NCI-H2196 treated with DMSO at 0.1 percent for 48 hours (cell line): ENCODE data around the gene LITAFD.
"Not testable (repeated sequence)": the region's sequence is repeated elsewhere in the genome, so short reads cannot be mapped to it uniquely, and the experiment has no call there.

ENCODE experiments used
- DNase-seq: peaks from one replicate; lab custom pipeline; 2025; ENCODE audit not compliant: unreplicated experiment; lab: John Stamatoyannopoulos, UW

The LITAFD gene

DNA sequence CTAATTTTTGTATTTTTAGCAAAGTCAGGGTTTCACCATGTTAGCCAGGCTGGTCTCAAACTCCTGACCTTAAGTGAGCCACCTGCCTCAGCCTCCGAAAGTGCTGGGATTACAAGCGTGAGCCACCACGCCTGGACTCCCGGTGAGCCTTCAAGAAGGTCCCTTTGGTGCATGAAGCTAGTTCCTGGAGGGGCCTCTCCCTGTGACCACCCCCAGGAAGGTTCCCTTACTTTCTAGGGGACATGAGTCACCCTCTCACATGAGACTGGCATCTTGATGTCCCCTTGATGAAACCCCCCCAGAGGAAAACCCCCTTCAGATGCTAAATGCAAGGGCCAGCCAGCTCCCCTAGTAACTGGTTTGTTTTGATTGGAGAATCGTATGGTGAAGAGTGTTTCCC lies 26.2 kb upstream of the LITAFD start:
- DNase-seq = no peak

DNA sequence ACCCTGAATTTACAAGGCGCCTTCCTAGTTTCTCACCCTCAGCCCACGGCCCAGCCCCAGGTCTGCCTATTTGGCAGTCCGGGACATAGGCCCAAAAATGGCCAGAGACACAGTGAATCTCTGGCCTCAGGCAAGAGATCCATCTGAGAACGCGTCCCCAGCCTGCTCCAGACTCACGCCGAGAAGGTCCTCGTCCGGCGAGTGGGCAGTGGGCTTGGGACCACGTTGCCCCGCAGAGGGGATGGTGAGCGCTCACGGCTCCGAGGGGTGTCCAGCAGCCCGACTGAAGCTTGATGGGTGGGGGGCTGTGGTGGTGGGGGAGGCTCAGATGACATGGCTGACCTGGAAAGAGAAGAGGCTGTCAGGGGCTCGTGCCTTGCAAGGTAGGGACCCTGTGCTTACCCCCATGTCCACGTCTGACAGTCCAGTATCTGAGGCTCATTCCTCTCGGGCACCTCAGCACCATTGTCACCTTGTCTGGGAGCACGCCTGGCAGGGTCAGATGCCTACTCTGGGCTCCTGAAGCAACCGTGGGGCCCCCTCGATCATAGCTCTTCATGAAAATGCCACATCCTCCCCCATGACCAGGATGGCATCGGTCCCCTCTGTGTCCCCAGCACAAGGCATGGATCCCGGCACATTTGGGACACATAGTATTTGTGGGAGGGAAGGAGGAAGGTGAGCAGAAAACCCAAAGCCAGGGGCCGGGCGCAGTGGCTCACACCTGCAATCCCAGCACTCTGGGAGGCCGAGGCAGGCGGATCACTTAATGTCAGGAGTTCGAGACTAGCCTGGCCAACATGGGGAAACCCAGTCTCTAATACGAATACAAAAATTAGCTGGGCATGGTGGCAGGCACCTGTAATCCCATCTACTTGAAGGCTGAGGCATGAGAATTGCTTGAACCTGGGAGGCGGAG lies 22.9 kb upstream of the LITAFD start:
- no peak for DNase-seq

DNA sequence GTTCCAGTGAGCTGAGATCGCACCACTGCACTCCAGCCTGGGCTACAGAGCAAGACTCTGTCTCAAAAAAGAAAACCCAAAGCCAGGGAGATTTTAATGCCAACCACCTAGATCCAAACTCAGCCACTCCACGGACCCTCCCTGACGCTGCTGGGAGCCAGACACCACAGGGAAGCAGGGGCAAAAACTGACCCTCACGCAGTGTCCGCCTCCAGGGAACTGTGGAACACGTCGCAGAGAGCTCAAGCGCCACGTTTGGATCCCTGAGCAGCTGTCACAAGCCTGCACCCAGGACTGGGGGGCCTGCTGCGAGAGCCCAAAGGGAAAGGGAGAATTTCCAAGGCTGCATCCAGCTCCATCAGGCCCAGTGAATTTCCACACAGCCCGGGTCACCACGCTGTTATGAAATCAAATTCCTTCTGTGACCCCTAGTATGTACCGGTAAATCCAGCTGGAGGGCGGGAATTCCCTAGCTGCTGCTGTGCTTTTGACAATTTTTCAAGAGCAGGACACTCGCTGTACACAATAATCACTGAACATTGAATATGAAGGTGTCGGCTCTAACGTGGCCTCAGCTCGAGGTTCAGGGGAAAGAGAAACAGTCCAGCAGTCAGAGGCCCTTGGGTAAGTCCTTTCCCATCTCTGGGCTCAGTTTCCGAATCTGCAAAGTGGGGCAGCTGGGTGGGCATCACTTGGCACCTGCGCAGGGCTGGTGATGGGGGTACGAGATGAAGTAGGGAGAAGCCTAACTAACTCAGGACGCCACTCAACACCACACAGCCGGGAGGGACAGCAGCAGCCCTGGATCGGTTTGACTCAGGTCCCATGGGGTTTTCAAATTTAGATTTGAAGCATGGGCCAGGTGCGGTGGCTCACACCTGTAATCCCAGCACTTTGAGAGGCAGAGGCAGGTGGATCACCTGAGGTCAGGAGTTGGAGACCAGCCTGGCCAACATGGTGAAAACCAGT lies 22.0 kb upstream of the LITAFD start:
- no peak for DNase-seq

DNA sequence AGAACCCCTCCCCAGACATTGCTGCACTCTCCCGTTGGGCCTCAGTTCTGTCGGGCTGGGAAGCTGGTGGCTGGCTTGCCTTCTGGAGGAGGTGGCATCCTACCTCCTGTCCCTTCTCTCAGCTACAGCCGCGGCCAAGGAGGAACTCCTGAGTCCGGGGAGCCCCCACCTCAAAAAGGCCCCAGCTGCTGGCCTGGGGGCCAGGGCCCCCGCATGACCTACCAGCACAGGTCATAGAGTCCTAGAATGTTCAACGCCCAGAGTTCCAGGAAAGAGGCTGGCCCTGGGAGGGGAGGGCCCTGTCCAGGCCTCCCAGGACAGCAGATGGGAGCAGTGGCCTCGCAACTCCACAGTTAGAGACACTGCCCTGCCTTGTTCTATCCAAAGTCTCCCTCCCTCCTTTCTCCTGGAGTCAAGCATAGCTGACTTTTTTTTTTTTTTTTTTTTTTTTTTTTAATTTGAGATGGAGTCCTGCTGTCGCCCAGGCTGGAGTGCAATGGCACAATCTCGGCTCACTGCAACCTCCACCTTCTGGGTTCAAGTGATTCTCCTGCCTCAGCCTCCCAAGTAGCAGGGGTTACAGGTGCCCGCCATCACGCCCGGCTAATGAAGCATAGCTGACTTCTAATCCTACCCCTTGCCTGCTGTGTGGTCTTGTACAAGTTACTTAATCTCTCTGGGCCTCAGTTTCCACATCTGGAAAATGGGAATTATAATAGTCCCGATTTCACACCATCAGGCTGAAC lies 20.4 kb upstream of the LITAFD start:
- no peak for DNase-seq

DNA sequence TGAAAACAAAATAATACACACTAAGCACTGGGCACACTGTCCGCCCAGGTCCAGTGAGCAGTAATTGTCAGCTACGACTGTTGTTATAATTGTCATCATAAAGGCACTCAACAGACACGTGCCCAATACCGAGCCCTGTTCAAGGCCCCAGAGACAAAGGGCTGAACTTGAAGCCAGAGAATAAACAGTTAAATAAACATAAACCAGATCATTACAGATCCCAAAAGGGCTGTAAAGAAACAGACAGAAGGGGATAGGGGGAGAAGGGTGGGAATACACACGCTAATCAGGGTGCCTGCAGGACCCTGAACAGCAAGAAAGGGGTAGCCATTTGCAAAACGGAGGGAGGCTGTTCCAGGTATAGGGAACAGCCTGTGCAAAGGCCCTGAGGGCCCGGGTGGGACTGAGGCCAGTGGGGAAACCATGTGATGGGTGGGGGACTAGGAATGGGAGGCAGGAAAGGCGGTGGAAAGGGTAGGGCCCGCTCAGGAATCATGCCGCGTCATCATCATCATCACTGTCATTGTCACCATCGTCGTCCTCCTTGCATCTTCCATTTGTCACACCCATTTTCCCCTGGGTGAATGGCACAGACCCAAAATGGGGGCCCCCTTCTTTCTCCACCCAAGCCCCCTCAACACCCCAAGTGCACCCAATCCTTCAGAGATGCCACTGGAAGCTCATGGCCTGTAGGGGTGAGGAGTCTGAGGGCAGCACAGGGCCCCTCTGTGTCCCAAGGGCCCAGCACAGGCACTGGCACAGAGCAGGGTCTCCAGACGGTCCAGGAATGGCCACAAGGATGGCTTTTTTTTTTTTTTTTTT lies 19.6 kb upstream of the LITAFD start:
- DNase-seq = no peak

DNA sequence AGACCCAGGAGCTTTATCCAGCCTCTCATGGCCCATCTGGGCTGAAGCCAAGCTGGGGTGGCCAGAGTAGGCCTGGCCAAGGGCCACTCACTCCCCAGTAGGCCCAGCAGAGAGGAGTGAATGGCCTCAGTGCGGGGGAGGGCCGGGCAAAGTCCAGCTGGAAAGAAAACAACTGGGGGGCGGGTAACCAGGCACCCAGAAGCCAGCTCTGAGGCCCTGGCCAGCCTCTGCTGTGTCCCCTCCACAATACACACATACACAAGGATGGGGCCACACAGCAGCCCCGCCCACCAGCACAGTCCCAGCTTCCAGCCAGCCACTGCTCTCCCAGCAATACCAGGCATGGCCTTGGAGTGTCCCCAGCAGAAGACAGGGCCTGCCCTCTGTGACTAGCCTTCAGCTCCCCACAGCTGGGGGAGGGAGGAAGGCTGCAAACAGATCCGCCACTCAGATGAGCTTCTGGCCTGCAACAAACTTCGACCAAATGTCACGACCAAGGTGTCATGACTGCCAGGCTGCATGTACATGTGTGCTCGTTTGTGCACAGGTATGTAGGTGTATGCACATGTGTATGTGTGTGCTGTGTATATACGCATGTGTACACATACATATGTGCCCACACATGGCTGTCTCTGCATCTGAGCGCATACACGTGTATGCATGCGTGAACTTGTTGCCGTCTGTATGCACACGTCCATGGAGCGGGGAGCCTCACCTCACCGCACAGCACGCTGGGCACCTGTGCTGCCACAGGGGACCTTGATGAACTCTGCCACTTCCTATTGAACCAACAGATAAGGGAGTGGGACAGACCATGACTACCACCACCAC lies 18.3 kb upstream of the LITAFD start:
- DNase-seq = no peak

DNA sequence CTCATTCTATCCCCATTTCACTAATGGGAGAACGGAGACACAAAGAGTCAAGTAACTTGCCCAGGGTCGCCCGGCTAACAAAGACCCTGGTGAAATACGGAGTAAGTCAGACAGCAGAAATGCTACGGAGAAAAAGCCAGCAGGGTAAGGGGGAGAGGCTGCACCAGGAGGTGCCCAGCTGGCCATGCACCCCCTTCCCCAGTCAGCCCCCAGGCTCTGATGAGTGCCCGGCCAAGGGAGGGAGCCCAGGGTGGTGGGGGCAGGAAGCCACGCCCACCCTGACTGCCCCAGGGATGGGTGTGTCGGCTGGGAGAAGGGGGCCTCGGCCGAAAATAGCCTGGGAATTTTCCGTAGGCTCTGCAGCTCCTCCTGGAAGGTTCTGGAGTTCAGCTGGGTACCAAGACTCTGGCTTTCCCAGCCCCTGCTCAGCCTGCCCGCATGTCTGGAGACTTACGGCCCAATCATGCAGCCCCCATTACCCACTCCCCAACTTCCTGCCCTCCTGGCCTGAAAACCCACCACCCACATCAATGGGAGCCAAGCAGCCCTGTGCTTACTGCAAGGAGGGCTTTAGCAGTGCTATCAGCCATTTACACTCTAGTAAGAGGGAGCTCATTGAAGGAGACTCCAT lies 17.6 kb upstream of the LITAFD start:
- DNase-seq = no peak

DNA sequence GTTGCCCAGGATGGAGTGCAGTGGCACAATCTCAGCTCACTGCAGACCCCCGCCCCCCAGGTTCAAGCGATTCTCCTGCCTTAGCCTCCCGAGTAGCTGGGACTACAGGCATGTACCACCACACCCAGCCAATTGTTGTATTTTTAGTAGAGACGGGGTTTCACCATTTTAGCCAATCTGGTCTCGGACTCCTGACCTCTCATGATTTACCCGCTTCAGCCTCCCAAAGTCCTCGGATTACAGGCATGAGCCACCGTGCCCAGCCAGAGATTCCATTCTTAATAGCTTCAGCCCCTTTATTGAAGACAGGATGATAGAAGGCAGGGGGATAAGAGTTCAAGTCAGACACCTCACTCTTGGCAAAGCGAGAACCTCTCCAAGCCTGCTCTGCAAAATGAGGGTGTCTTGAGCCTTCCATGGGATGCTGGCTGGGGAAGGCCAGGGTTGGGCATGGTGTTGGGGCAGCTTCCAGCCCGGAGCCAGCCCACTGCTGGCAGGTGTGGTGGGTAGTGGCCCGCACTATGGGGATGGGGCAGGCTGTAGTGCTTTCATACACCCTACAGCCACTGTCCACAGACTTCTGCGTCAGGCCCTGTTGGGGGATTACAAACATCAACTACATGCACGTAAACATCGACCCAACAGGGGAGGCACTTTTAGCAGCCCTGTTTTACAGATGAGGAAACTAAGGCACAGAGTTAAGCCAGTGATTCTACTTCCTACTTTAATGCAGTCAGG lies 16.8 kb upstream of the LITAFD start:
- no peak for DNase-seq

DNA sequence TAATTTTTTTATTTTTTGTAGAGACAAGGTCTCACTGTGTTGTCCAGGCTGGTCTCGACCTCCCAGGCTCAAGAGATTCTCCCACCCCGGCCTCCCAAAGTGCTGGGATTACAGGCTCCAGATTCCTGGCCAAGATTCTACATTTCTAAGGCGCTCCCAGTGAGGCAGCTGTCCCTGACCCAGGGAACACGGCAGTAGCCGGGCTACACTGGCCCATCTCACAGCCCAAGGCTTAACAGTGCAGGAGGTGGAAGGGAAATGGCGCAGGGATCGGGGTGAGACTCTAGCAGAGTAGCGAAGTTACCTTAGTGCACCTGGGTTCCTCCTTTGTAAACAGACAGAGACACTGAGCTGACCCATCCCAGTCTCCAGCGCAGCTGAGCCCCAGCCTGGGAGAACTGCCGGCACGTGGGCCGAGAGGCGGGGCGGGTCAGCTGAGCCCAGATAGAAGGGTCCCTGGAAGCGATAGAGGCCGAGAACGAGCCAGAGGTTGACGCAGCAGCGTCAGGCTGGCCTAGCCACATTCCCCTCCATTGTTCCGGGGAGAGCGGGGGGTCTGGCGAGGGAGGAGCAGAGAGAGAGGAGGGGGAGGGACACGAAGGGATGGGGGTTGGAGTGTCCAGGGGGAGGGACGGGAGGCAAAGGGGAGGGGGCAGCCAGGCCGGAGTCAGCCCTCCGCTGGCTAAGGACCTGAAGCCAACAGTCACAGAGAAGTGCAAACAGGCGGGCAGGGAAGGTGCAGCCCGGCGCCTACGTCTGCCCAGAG lies 15.8 kb upstream of the LITAFD start:
- DNase-seq = no peak

DNA sequence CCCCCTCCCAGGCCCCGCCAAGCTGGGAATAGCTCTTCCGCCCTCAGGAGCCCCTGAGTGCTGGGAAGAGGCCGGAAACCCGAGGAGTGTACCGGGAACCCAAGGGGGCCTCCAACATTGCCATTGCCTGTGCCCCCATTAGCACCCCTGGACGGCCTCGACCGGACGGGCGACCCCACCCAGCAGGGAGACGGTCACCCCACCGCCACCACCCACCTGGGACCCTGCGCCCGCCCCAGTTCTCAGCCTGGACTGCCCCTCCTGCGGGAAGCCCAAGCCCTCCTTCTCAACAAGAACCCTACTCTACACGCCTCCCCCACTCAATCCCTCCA lies 15.3 kb upstream of the LITAFD start:
- DNase-seq = no peak

DNA sequence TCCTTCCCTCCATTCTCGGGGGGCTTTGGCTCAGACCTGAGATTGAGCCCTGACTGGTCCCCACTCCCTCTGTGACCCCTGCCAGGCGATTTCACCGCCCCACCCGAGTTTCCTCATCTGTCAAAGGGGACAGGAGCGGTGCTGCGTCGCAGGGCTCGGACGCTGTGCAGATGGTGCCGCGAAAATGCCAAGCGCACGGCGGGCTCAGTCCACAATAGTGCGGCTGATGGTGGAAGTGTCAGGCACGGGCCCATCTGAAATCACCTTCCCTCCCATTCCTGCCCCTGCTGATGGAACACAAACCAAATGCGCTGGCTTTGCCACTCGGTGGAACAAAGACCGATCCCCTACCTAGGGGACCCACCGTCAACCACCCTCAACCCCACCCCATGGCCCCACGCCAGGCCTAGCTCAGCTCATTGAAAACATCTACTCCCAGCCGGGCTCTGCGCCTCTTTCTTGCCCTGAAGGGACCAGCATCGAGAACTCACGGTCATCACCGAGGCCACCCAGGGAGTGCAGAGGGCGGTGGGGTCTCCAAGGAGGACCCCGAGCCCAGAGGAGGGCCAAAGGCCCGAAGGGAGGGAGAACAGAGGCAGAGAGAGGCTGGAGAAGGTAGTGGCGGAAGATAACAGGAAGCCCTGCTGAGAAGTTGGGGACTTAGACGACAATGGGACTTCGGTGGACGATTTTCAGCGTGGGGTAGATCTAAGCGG lies 14.8 kb upstream of the LITAFD start:
- no peak for DNase-seq

DNA sequence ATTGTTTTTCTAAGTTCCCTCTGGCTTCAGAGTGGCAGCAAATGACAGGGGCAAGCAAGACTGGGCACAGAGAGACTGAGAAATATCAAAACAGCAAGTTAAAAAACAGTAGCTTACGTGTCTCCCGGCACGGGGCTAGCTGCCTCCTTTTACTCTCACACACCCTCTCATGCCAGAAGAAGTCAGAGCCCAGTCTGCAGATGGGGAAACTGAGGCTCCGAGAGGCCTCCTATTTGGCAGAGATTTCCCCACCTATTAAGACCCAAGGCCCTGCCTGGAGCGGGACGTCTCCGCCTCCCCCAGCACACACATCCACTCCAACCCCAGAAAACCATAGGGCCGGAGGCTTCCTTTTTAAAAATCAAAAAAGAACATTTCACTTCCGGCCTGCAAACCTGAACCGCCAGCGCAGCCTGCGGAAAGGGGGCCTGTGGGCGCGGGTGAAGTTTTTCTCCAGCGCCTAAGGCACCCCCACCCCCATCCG lies 14.2 kb upstream of the LITAFD start:
- DNase-seq = no peak

DNA sequence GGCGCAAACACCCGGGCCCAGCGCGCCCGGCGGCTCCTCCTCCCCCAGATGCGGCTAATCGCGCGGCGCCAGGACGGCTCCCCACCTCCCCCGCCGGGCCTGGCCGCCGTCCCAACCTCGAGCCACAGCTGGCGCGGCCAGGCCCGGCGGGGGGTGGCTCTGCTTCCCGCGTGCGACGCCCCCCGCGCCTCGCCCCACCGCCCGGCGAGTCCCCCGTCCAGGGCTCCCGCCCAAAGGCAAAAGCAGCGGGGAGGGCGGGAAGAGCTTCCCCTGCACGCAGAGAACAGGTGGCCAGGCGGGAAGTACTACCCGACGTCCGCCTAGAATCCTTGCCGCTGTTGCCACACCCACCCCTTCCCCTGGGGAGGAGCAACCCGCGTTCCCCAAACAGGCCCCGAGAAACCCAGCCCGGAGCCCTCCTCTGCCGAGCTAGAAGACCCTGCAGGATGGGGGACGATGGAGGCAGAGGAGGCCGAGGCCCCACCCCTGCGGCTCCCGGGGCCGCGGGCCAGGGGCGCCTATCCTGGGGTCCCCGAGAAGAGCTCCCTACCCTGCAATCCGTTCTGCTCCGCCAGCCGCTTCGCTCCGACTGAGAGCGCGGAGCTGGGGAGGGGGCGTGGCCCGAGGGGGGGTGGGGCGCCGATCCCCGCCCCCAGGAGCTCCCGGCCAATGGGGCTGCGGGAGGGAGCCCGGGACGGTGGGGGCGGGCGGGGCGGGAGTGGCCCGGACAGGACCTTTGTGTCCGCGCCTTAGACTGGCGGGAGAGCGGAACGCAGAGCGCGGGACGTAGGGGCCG lies 13.5 kb upstream of the LITAFD start, which contains the start of gene CARHSP1:
TSS of gene CARHSP1 (minus strand) at position 591 of the 796 bp plus-strand sequence. CDS start 9,678 bp downstream, outside the sequence.
- peak; percentile 95 for DNase-seq

DNA sequence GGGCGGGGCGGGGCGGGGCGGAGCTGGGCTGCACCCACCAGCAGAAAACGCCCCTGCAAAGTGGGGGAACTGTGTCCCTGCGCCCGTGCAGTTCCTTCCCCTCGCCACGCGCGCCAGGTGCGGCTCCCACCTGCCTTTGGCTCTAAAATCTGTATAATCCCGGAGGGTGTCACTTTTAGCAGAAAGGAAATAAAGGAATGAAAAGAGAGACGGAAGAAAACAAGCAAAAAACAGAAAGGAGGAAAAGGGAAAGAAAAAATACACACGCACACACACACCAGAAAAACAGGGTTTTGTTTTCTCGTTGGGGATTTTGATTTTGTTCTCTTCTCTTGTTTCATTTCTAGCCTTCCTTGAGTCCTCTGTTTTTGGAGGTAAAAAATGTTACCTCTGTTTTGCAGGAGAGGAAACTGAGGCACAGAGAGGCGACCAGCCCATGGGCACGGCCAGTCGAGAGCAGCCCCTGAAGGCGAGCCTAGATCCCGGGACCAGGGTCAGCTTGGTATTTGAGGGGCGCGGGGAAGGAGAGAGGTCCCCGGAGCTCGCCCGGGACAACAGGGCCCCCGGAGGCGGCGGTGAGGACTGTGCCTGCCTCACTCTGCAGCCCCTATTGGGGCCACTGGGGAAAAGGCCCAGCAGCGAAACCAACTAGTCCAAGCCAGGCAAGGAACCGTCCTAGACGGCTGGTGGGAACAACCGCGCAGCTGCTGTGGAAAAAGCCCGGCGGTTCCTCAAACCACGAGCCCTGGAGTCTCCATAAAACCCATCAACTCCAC lies 12.8 kb upstream of the LITAFD start:
- DNase-seq = no peak

DNA sequence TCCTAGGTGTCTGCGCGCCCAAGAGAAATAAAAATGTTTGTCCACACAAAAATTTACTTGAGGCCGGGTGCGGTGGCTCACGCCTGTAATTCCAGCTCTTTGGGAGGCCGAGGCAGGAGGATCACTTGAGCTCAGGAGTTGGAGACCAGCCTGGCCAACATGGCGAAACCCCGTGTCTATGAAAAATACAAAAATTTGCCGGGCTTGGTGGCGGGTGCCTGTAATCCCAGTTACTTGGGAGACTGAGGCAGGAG lies 12.2 kb upstream of the LITAFD start:
- DNase-seq = not testable (repeated sequence)
